A549 (cell line): ENCODE data around the gene DAB2IP. TPM values are rescaled to one million over a fixed set of nuclear protein-coding genes. Genes with fewer than 3 reads are reported as not detected.

Experiments used
- ATAC-seq, 2 experiments: fragments of 200-7000 bp in 1 of 2; fragments of >200 bp in 1 of 2; cut with Nextera tagmentation in 1 of 2; cut with Tn5 transposase in 1 of 2; 3 replicates each; pipeline versions ENCODE4 v1.8.0 to v1.9.1; 2018 to 2020; ENCODE audit warnings: mild to moderate bottlenecking in 1 of 2, moderate library complexity in 1 of 2
- CTCF ChIA-PET: fragments of 300-600 bp; sonication (Branson Sonifier 250); formaldehyde crosslinking; extraction: SDS; loops from one replicate; lab custom pipeline; 2021; ENCODE audit warnings: antibody characterized with exemption, inconsistent platforms; lab: Yijun Ruan, JAX
- POLR2A ChIA-PET: fragments of 350-600 bp; formaldehyde crosslinking; extraction: SDS; loops from one replicate; lab custom pipeline; 2021; ENCODE audit warnings: antibody characterized with exemption, inconsistent platforms; lab: Yijun Ruan, JAX
- DNase-seq, 2 experiments: peaks; one replicate each; pipeline versions ENCODE4 v3.0.0 to v3.0.0-alpha.2; 2011 to 2016; ENCODE audit warnings: low read depth in 1 of 2, low spot score in 1 of 2
- FAIRE-seq: peaks from 2 replicates; lab custom pipeline; 2011; peaks lifted over from hg19 to GRCh38; lab: Jason Lieb, UNC
- H3K27ac ChIP-seq, 2 experiments: fragments of >200 bp; sonication (Bioruptor Twin); formaldehyde crosslinking; 3 replicates each; pipeline ENCODE4 v1.5.1; 2016 to 2017
- H3K4me1 ChIP-seq: fragments of >200 bp; sonication (Bioruptor Twin); formaldehyde crosslinking; 3 replicates; pipeline ENCODE4 v1.6.1; 2016
- H3K4me2 ChIP-seq: fragments of >200 bp; sonication (Bioruptor Twin); formaldehyde crosslinking; 3 replicates; pipeline ENCODE4 v1.6.1; 2016
- H3K4me3 ChIP-seq: fragments of >200 bp; sonication (Bioruptor Twin); formaldehyde crosslinking; 3 replicates; pipeline ENCODE4 v1.5.1; 2016
- H3K9me3 ChIP-seq: fragments of >200 bp; sonication (Bioruptor Twin); formaldehyde crosslinking; 3 replicates; pipeline ENCODE4 v1.6.1; 2016
- BCL3 ChIP-seq: fragments of >200 bp; sonication (Bioruptor Twin); formaldehyde crosslinking; IDR thresholded peaks from 3 replicates; pipeline ENCODE4 v1.6.1; 2016
- CBX2 ChIP-seq: fragments of 200-600 bp; sonication (generic); IDR thresholded peaks from 2 replicates; pipeline ENCODE4 v1.6.1; 2016; ENCODE audit warnings: low read depth, mild to moderate bottlenecking, borderline replicate concordance
- CEBPB ChIP-seq, 2 experiments: fragments of >200 bp in 1 of 2; sonication (Bioruptor Twin) in 1 of 2; formaldehyde crosslinking in 1 of 2; IDR thresholded peaks; 2 replicates each; pipeline ENCODE4 v1.6.1; 2012 to 2016
- E2F6 ChIP-seq: IDR thresholded peaks from 2 replicates; pipeline ENCODE4 v1.6.1; 2012; ENCODE audit warnings: low read depth, borderline replicate concordance
- FOSB ChIP-seq: fragments of 250-450 bp; sonication (Bioruptor Pico); IDR thresholded peaks from 2 replicates; pipeline ENCODE4 v1.5.0; 2020; ENCODE audit warnings: mild to moderate bottlenecking, moderate library complexity
- FOSL2 ChIP-seq, 2 experiments: fragments of 450-650 bp in 1 of 2; fragments of >200 bp in 1 of 2; sonication (Bioruptor Twin) in 1 of 2; formaldehyde crosslinking; IDR thresholded peaks; 2 replicates each; pipeline versions ENCODE4 v1.5.0 to v1.6.1; 2016 to 2020; ENCODE audit warnings: mild to moderate bottlenecking in 1 of 2, moderate library complexity in 1 of 2
- HDAC2 ChIP-seq: fragments of 200-600 bp; sonication (generic); IDR thresholded peaks from 2 replicates; pipeline ENCODE4 v1.6.1; 2016
- HES2 ChIP-seq: fragments of >200 bp; sonication (Bioruptor Twin); formaldehyde crosslinking; IDR thresholded peaks from 2 replicates; pipeline ENCODE4 v1.6.1; 2016
- HOXA7 ChIP-seq: fragments of 250-450 bp; sonication (Bioruptor Pico); IDR thresholded peaks from 2 replicates; pipeline ENCODE4 v1.5.0; 2020; ENCODE audit warnings: mild to moderate bottlenecking, moderate library complexity
- HOXB13 ChIP-seq: fragments of 250-450 bp; sonication (Bioruptor Pico); IDR thresholded peaks from 2 replicates; pipeline ENCODE4 v1.5.0; 2020; ENCODE audit warnings: low read depth, mild to moderate bottlenecking, moderate library complexity
- HOXB5 ChIP-seq: fragments of 250-450 bp; sonication (Bioruptor Pico); IDR thresholded peaks from 2 replicates; pipeline ENCODE4 v1.5.0; 2020; ENCODE audit warnings: mild to moderate bottlenecking, moderate library complexity
- JUNB ChIP-seq: fragments of >200 bp; sonication (Bioruptor Twin); formaldehyde crosslinking; IDR thresholded peaks from 2 replicates; pipeline ENCODE4 v1.6.1; 2016
- MAX ChIP-seq: IDR thresholded peaks from 2 replicates; pipeline ENCODE4 v1.6.1; 2012
- NFE2L2 ChIP-seq: fragments of 150-350 bp; conservative IDR thresholded peaks from 2 replicates; pipeline ENCODE4 v1.6.1; 2014; ENCODE audit warnings: low read length
- POLR2AphosphoS2 ChIP-seq: conservative IDR thresholded peaks from 2 replicates; pipeline ENCODE4 v1.6.1; 2012; ENCODE audit warnings: low read length, improper control_type of control experiment, inconsistent platforms
- RAD21 ChIP-seq, 2 experiments: fragments of >200 bp in 1 of 2; sonication (Bioruptor Twin) in 1 of 2; formaldehyde crosslinking in 1 of 2; IDR thresholded peaks in 1 of 2; conservative IDR thresholded peaks in 1 of 2; 2 replicates in 1 of 2; 3 replicates in 1 of 2; pipeline ENCODE4 v1.6.1; 2012 to 2018; ENCODE audit warnings: inconsistent platforms in 1 of 2
- RARB ChIP-seq: fragments of 250-450 bp; sonication (Bioruptor Pico); IDR thresholded peaks from 2 replicates; pipeline ENCODE4 v1.8.0; 2021; ENCODE audit warnings: mild to moderate bottlenecking, moderate library complexity
- RCOR1 ChIP-seq: fragments of 150-350 bp; IDR thresholded peaks from 2 replicates; pipeline ENCODE4 v1.6.1; 2014; ENCODE audit warnings: antibody characterized with exemption, low read length, low read depth
- RNF2 ChIP-seq: fragments of 200-600 bp; sonication (generic); IDR thresholded peaks from 2 replicates; pipeline ENCODE4 v1.6.1; 2016; ENCODE audit warnings: low read depth, mild to moderate bottlenecking, antibody characterized with exemption, moderate library complexity, borderline replicate concordance
- TFCP2L1 ChIP-seq: fragments of 250-450 bp; sonication (Bioruptor Pico); IDR thresholded peaks from 2 replicates; pipeline ENCODE4 v1.5.0; 2021; ENCODE audit warnings: mild to moderate bottlenecking
- ZSCAN20 ChIP-seq: fragments of 250-450 bp; sonication (Bioruptor Pico); IDR thresholded peaks from 2 replicates; pipeline ENCODE4 v1.8.0; 2022; ENCODE audit warnings: mild to moderate bottlenecking, moderate library complexity
- WGBS: methylation state at CpG from one replicate; pipeline ENCODE4 v1.1.6; 2017; ENCODE audit errors: missing lambda C conversion rate; 5-methylcytosine and 5-hydroxymethylcytosine counted together
- polyA plus RNA-seq, 4 experiments: library from polyadenylated mRNA; depleted of rRNA in 3 of 4; stranded (reverse); fragments of >200 nt; fragmentation: RNase III in 1 of 4; extraction: RNeasy Plus Mini Kit Qiagen cat#74134 plus additional on column Dnase treatment in 1 of 4; gene quantifications; 2 replicates in 3 of 4; 3 replicates in 1 of 4; pipeline ENCODE4 v1.2.3, GENCODE V29; 2011 to 2017
- TF ChIP-seq, protein P1 (sequence below): fragments of 150-350 bp; IDR thresholded peaks from 2 replicates; pipeline ENCODE4 v1.6.1; 2014; ENCODE audit warnings: low read depth, mild to moderate bottlenecking, low read length
- TF ChIP-seq, protein P2 (sequence below): fragments of 200-600 bp; sonication (generic); IDR thresholded peaks from 2 replicates; pipeline ENCODE4 v1.6.1; 2016; ENCODE audit warnings: antibody characterized with exemption, mild to moderate bottlenecking, moderate library complexity

DAB2IP gene
- polyA plus RNA-seq, 2 of the 4 experiments (the other 2 are of a cell fraction), result 9.7 to 13.9 TPM

DNA sequence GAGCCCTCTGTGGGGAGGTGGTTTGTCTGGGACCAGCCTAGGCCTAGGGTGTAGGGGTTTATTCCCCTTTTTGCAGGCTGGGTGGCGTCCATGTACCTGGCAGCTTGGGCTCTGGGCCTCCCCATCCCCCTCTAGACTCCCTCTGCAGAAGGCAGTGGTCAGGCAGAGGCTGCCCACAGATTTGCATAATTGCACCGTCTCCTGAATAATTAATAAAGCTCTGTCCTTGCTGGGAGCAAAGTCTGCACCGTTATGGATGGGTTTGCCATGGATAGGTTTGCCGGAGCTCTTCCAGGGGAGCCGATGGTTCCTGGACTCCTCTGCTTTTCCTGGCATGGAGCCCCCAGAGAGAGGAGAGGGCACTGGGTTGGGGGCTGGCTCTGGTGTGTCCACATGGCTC lies 60.4 kb downstream of the DAB2IP start:
- no peaks in the 10 kb centered on the region for H3K9me3 ChIP-seq
- ChIA-PET POLR2A (no interaction called here), CTCF (interaction anchor here (1.1 to 1.7 kb wide), 2 partner anchors 11 to 15 kb away, joined by 3 to 6 read pairs; no protein-coding TSS in a partner anchor)
- no peak overlapping the region for H3K4me3 ChIP-seq
- TF ChIP-seq JUNB, result no peak
- TF ChIP-seq RCOR1, result no peak
- TF ChIP-seq, protein P1, sequence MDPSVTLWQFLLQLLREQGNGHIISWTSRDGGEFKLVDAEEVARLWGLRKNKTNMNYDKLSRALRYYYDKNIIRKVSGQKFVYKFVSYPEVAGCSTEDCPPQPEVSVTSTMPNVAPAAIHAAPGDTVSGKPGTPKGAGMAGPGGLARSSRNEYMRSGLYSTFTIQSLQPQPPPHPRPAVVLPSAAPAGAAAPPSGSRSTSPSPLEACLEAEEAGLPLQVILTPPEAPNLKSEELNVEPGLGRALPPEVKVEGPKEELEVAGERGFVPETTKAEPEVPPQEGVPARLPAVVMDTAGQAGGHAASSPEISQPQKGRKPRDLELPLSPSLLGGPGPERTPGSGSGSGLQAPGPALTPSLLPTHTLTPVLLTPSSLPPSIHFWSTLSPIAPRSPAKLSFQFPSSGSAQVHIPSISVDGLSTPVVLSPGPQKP, result no peak
- TF ChIP-seq RAD21 (conservative IDR thresholded peaks at IDR 0.05 in 1 of 2, IDR thresholded peaks at IDR 0.05 in 1 of 2), result no peak
- TF ChIP-seq HES2, result no peak
- no peak for TF ChIP-seq HDAC2
- no peak for DNase-seq
- no peak for FAIRE-seq
- no peak for ATAC-seq
- WGBS, result 77% methylated on average over 3 of the region's 5 CpGs
- H3K27ac ChIP-seq, result no peak overlapping the region
- H3K4me1 ChIP-seq, result no peaks in the 10 kb centered on the region
- H3K4me2 ChIP-seq, result no peak overlapping the region

DNA sequence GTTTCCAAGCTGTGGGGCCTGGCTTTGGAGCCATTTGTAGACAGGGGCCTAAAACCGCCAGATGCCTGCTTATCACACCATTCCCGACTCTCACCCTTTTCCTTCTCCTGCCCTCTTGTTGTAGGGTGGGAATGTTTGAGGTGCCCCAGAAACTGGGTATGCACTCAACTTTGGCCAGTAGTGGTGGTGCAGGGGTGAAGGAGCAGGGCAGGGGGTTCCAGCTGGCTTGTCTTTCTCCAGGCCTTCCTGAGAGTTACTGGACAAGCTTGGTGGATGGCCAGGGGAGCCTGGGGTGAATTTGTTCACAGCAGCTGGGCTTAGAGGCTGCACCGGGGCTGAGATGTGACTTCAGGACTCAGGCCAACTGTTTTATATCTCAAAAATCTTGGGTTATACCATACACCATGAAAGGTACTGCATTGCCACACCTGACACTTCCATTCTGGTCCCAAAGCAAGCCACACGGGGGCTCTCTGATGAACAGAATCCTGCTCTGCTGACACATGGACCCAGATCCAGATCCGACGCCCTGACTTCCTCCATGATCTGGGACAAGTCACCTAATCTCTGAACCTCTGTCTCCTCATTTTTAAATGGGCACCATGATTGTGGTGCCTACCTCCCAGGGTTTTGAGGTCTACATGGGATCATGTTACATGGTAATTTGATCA lies 62.1 kb downstream of the DAB2IP start:
- POLR2A ChIA-PET, result no interaction called here

More for the DNA sequence above, 62.1 kb downstream of the DAB2IP start:
- Histone ChIP-seq H3K9me3 (no peaks in the 10 kb centered on the region), H3K4me1 (no peaks in the 10 kb centered on the region), H3K27ac (no peak overlapping the region), H3K4me3 (no peak overlapping the region)
- FAIRE-seq (no peak), ATAC-seq (no peak), DNase-seq (no peak)
- CTCF ChIA-PET, result interaction anchor here (1.2 to 1.7 kb wide), 2 partner anchors 9 to 17 kb away, joined by 3 to 6 read pairs; no protein-coding TSS in a partner anchor
- 95% methylated on average over 6 of the region's 6 CpGs for WGBS
- TF ChIP-seq, protein P2, sequence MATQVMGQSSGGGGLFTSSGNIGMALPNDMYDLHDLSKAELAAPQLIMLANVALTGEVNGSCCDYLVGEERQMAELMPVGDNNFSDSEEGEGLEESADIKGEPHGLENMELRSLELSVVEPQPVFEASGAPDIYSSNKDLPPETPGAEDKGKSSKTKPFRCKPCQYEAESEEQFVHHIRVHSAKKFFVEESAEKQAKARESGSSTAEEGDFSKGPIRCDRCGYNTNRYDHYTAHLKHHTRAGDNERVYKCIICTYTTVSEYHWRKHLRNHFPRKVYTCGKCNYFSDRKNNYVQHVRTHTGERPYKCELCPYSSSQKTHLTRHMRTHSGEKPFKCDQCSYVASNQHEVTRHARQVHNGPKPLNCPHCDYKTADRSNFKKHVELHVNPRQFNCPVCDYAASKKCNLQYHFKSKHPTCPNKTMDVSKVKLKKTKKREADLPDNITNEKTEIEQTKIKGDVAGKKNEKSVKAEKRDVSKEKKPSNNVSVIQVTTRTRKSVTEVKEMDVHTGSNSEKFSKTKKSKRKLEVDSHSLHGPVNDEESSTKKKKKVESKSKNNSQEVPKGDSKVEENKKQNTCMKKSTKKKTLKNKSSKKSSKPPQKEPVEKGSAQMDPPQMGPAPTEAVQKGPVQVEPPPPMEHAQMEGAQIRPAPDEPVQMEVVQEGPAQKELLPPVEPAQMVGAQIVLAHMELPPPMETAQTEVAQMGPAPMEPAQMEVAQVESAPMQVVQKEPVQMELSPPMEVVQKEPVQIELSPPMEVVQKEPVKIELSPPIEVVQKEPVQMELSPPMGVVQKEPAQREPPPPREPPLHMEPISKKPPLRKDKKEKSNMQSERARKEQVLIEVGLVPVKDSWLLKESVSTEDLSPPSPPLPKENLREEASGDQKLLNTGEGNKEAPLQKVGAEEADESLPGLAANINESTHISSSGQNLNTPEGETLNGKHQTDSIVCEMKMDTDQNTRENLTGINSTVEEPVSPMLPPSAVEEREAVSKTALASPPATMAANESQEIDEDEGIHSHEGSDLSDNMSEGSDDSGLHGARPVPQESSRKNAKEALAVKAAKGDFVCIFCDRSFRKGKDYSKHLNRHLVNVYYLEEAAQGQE, result no peak
- TF ChIP-seq CEBPB (IDR thresholded peaks at IDR 0.05), result no peak
- TF ChIP-seq E2F6, result no peak
- no peak for TF ChIP-seq RCOR1
- no peak for TF ChIP-seq HOXB5 (CRISPR knock-in tag)
- no peak for TF ChIP-seq RARB (CRISPR knock-in tag)
- no peak for TF ChIP-seq TFCP2L1
- TF ChIP-seq NFE2L2, result no peak
- no peak for TF ChIP-seq HOXA7 (CRISPR knock-in tag)
- TF ChIP-seq ZSCAN20 (CRISPR knock-in tag), result no peak
- TF ChIP-seq, protein P1, result no peak
- TF ChIP-seq POLR2AphosphoS2, result no peak
- TF ChIP-seq FOSB (CRISPR knock-in tag), result no peak
- TF ChIP-seq BCL3, result no peak
- TF ChIP-seq RNF2, result no peak
- TF ChIP-seq FOSL2 (IDR thresholded peaks at IDR 0.05), result no peak
- no peak for TF ChIP-seq FOSL2 (CRISPR knock-in tag; IDR thresholded peaks at IDR 0.05)
- no peak for TF ChIP-seq MAX
- TF ChIP-seq CBX2, result no peak
- no peak for TF ChIP-seq HOXB13 (CRISPR knock-in tag)
- TF ChIP-seq, all 56 proteins: peak for 0
- no peak overlapping the region for H3K4me2 ChIP-seq
